ENCODE measurements around the gene SRSF12.

Gene SRSF12

GRCh38 chr6:89117211-89118108 lies at the start of gene SRSF12:
Gene SRSF12 (minus strand): TSS chr6:89118071. CDS start chr6:89117887, 184 bp downstream.
- TF ChIP-seq CTCF (IDR thresholded peaks at IDR 0.05; ENCODE audit: low read depth, low read length, missing control alignments), result no peak
- Histone ChIP-seq H3K4me3 (ENCODE audit: low read depth, low read length) (peak within 1 kb of the TSS; percentile 55), H3K36me3 (replicated peaks) (no peaks in the 10 kb centered on the region), H3K27me3 (replicated peaks) (no peaks in the 10 kb centered on the region), H3K27ac (no peak within 1 kb of the TSS)
- no peak for DNase-seq
- in situ Hi-C loops (cut with HindIII; ENCODE audit: low pct_ligation_motif_present, low sequenced_read_pairs), result no loop called here

DNA sequence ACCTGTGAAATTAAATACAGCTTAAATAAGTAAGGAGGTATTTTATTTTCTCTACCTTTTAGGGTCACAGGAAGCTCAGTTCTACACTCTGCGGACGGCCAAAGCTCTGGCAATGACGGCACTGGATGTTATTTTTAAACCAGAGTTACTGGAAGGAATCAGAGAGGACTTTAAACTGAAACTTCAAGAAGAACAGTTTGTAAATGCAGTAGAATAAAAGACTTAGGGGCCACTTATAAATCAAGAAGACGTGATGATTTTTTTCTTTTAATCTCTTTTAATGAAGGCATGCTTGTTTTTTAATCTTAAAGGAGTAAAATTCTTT lies 44.1 kb upstream of the SRSF12 start:
- H3K4me3 ChIP-seq (ENCODE audit: low read depth, low read length), result no peak overlapping the region
- TF ChIP-seq CTCF (IDR thresholded peaks at IDR 0.05; ENCODE audit: low read depth, low read length, missing control alignments), result no peak
- no peak for DNase-seq

DNA sequence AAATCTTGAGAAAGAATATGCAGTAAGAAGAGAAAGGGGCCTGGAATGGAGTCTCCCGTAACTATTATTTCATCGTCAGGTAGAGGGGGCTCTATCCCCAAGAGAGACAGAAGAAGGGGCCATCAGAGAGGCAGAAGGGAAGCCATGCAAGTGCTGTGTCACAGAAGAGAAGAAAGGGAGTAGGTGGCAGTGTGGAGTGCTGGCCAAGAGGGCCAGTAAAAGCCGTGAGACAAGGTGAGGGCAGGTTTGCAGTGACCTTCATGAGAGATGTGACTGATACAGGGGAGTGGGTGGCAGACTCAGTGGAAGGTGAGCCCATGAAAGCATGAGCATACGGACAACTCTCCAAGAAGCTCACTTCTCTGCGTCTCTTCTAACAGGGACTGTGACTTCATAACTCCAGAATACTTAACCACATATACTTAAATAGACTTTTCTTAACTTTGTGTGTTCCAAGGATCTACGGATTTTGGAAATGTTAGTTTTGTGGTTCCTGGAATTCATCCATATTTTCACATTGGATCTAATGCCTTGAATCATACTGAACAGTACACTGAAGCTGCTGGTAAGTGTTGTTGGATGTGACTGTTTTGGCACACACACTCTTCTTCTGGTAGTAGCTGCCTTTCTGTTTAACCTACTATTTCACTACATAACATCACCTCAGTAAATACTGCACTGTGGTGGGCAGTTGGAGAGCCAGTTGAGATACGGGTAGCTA lies 43.6 kb upstream of the SRSF12 start:
- no peaks in the 10 kb centered on the region for H3K27me3 ChIP-seq (replicated peaks)
- no peak overlapping the region for H3K4me3 ChIP-seq (ENCODE audit: low read depth, low read length)
- no peak for DNase-seq
- no peak overlapping the region for H3K27ac ChIP-seq
- TF ChIP-seq CTCF (IDR thresholded peaks at IDR 0.05; ENCODE audit: low read depth, low read length, missing control alignments), result no peak
- in situ Hi-C loops (cut with HindIII; ENCODE audit: low pct_ligation_motif_present, low sequenced_read_pairs), result no loop called here
- H3K36me3 ChIP-seq (replicated peaks), result no peaks in the 10 kb centered on the region

More for the DNA sequence above, 44.1 kb upstream of the SRSF12 start:
- Histone ChIP-seq H3K27me3 (replicated peaks) (no peaks in the 10 kb centered on the region), H3K36me3 (replicated peaks) (no peaks in the 10 kb centered on the region), H3K27ac (no peak overlapping the region)
- in situ Hi-C loops (cut with HindIII; ENCODE audit: low pct_ligation_motif_present, low sequenced_read_pairs), result no loop called here

GRCh38 chr6:89160331-89161092 lies 42.6 kb upstream of the SRSF12 start:
- H3K36me3 ChIP-seq (replicated peaks), result no peaks in the 10 kb centered on the region
- no peaks in the 10 kb centered on the region for H3K27me3 ChIP-seq (replicated peaks)
- no peak for DNase-seq
- in situ Hi-C loops (cut with HindIII; ENCODE audit: low pct_ligation_motif_present, low sequenced_read_pairs), result no loop called here
- TF ChIP-seq CTCF (IDR thresholded peaks at IDR 0.05; ENCODE audit: low read depth, low read length, missing control alignments), result no peak
- no peak overlapping the region for H3K4me3 ChIP-seq (ENCODE audit: low read depth, low read length)
- H3K27ac ChIP-seq, result no peak overlapping the region

- in situ Hi-C loops (cut with HindIII; ENCODE audit: low pct_ligation_motif_present, low sequenced_read_pairs), result no loop called here
Observed at GRCh38 chr6:89154131-89154530, 36.3 kb upstream of the SRSF12 start.

More at GRCh38 chr6:89154131-89154530, 36.3 kb upstream of the SRSF12 start:
- Histone ChIP-seq H3K27ac (no peak overlapping the region), H3K27me3 (replicated peaks) (no peaks in the 10 kb centered on the region), H3K4me3 (ENCODE audit: low read depth, low read length) (no peak overlapping the region), H3K36me3 (replicated peaks) (no peaks in the 10 kb centered on the region)
- no peak for DNase-seq
- TF ChIP-seq CTCF (IDR thresholded peaks at IDR 0.05; ENCODE audit: low read depth, low read length, missing control alignments), result no peak

All from brain microvascular endothelial cell (primary cell).